ENCODE data around the gene SLC25A21.

DNA sequence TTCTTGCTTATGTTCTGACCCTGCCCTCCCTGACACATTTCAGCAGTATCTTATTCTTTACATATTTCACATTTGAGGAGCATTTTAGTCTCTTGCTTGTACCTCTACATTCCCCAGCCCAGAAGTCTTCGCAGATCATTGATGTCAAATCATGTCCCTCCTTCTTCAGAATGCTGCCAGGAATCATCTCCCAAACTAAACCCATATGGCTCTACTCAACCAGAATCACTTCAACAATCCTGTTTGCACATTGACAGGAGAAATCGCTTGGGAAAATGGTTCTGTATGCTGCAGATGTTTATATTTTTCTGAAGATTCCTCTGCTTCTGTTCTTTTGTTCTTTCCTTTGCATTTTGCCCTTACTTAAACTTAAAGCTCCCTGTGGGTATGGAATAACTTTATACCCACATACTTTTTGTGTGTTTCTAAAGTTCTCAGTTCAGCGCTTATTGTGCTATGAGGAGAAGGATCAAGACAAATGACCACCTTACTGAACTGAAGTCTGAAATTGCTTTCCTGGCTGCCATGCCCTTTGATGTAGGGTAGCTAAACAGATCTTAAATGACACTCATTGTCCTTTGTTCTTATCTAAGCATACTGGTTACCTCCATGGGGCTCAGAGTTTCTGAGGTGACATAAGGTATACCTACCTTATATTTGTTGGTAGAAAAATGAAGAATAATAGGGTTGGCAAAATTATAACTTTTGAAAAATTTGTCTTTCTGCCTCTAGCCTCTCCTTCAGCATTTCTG lies 134.6 kb downstream of the SLC25A21 start:
- TF ChIP-seq, protein P1, sequence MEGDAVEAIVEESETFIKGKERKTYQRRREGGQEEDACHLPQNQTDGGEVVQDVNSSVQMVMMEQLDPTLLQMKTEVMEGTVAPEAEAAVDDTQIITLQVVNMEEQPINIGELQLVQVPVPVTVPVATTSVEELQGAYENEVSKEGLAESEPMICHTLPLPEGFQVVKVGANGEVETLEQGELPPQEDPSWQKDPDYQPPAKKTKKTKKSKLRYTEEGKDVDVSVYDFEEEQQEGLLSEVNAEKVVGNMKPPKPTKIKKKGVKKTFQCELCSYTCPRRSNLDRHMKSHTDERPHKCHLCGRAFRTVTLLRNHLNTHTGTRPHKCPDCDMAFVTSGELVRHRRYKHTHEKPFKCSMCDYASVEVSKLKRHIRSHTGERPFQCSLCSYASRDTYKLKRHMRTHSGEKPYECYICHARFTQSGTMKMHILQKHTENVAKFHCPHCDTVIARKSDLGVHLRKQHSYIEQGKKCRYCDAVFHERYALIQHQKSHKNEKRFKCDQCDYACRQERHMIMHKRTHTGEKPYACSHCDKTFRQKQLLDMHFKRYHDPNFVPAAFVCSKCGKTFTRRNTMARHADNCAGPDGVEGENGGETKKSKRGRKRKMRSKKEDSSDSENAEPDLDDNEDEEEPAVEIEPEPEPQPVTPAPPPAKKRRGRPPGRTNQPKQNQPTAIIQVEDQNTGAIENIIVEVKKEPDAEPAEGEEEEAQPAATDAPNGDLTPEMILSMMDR (IDR thresholded peaks at IDR 0.05 in 8 of 11, conservative IDR thresholded peaks at IDR 0.05 in 3 of 11) = no peak
- TF ChIP-seq POLR2A (IDR thresholded peaks at IDR 0.05) = no peak
